ENCODE results near the gene FADS6. TPM values are rescaled to one million over a fixed set of nuclear protein-coding genes. Genes with fewer than 3 reads are reported as not detected.

FADS6 gene
- total RNA-seq, 2 experiments from 2014 or later, result not detected

DNA sequence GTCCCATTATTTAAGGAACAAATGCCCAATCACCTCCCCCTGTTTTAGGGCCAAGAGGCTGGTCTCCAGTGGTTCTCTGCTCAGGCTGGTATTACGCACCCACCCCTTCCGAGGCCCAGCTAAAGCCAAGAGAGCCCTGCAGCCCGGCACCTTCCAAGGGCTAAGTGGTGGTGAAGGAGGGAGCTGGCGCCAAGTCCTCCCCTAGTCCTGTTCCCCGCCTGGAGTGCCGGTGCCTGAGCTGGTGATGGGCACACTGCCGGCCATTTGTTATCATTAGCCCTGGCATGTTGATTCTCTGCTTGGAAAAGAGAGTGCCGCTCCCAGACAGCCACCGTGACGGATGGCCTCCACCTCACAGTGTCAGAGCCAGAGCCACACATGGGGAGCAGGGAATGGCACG, 65.6 kb downstream of the FADS6 start:
- no peaks in the 10 kb centered on the region for H3K4me1 Mint-ChIP-seq (ENCODE audit: low read depth)
- POLR2A ChIA-PET, result no interaction called here
- ATAC-seq (no peak), DNase-seq (no peak)
- no peak overlapping the region for H3K27ac Mint-ChIP-seq
- H3K9me3 Mint-ChIP-seq (ENCODE audit: insufficient read depth), result no peaks in the 10 kb centered on the region
- H3K36me3 Mint-ChIP-seq (ENCODE audit: low read depth), result no peaks in the 10 kb centered on the region
- no peaks in the 10 kb centered on the region for H3K27me3 Mint-ChIP-seq (ENCODE audit: low read depth)
- H3K4me3 Mint-ChIP-seq, result no peak overlapping the region
- CTCF ChIA-PET, result no interaction called here

Other genes with a start within 250 kb of the FADS6 start
- not detected for gene CD300LF, start 180.7 kb downstream of the FADS6 start, total RNA-seq
- 10 to 100 TPM; 19.1 to 19.6 TPM for gene RAB37, start 156.4 kb downstream of the FADS6 start, total RNA-seq
- gene NHERF1, start 145.0 kb downstream of the FADS6 start, total RNA-seq, result 100 to 1,000 TPM; 286 to 296 TPM
- gene NAT9, start 117.3 kb downstream of the FADS6 start, total RNA-seq, result 10 to 100 TPM; 28.3 to 30.7 TPM
- under 1 TPM; 0.18 to 0.21 TPM for gene GRIN2C, start 33.7 kb downstream of the FADS6 start, total RNA-seq
- 10 to 100 TPM; 29.5 to 35.5 TPM for gene FDXR, start 20.6 kb downstream of the FADS6 start, total RNA-seq
- not detected for gene USH1G, start 29.6 kb upstream of the FADS6 start, total RNA-seq
- not detected for gene OTOP2, start 30.6 kb upstream of the FADS6 start, total RNA-seq
- not detected for gene OTOP3, start 42.3 kb upstream of the FADS6 start, total RNA-seq
- gene HID1, start 79.1 kb upstream of the FADS6 start, total RNA-seq, result under 1 TPM; 0.18 to 0.55 TPM
- gene CDR2L, start 94.0 kb upstream of the FADS6 start, total RNA-seq, result under 1 TPM; 0.13 to 0.18 TPM
- 10 to 100 TPM; 45.1 to 45.8 TPM for gene MRPL58, start 119.0 kb upstream of the FADS6 start, total RNA-seq
- 100 to 1,000 TPM; 232 to 238 TPM for gene ATP5PD, start 153.3 kb upstream of the FADS6 start, total RNA-seq
- gene KCTD2, start 153.6 kb upstream of the FADS6 start, total RNA-seq, result 10 to 100 TPM; 15.6 to 19.4 TPM
- 1 to 10 TPM; 4.6 to 5.4 TPM for gene SLC16A5, start 194.3 kb upstream of the FADS6 start, total RNA-seq
- 10 to 100 TPM; 16.1 to 17.0 TPM for gene ARMC7, start 216.3 kb upstream of the FADS6 start, total RNA-seq
- gene NT5C, start 238.1 kb upstream of the FADS6 start, total RNA-seq, result 10 to 100 TPM; 68.5 to 68.8 TPM

Data from activated CD8-positive, alpha-beta T cell treated with anti-CD3 and anti-CD28 coated beads, Interleukin-2, amount 10 ng/mL, durations not matched to agents 7 days and 5 days (primary cell).